Activated CD8-positive, alpha-beta memory T cell treated with anti-CD3 and anti-CD28 coated beads for 48 hours (primary cell): ENCODE data around the gene RAVER1.
"Not testable (repeated sequence)": the region's sequence is repeated elsewhere in the genome, so short reads cannot be mapped to it uniquely, and the experiment has no call there.

Experiments
- DNase-seq, 3 experiments: peaks; one replicate each; pipeline ENCODE4 v3.0.0-alpha.2; 2020; ENCODE audit warnings: low read depth in 2 of 3, low spot score in 2 of 3

RAVER1 gene

GRCh38 chr19:10291554-10292205 lies 41.6 kb downstream of the RAVER1 start:
- peak in 1 of 3 experiments; percentile 21 for DNase-seq

DNA sequence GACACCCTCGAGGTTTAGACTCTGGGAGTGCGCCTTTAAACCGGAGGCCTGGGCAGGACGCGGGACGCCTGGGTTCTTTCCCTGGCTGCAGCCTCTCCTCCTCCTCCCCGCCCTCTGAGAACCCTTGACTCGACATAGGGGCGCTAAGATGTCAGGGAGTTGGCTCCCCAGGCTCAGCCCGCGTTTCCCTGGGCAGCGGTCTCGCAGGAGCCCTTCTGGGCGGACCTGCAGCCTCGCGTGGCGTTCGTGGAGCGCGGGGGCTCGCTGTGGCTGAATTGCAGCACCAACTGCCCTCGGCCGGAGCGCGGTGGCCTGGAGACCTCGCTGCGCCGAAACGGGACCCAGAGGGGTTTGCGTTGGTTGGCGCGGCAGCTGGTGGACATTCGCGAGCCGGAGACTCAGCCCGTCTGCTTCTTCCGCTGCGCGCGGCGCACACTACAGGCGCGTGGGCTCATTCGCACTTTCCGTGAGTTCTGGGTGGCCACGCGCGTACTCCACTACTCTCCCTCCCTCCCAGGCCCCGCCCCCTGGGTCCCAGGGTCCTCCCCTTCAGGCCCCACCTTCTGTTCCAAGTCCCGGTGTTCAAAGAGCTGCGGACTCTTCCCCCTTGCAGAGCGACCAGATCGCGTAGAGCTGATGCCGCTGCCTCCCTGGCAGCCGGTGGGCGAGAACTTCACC lies 42.3 kb downstream of the RAVER1 start:
- peak in 1 of 3 experiments; percentile 27 for DNase-seq

GRCh38 chr19:10290357-10290875 lies 42.9 kb downstream of the RAVER1 start:
- DNase-seq, result no peak

DNA sequence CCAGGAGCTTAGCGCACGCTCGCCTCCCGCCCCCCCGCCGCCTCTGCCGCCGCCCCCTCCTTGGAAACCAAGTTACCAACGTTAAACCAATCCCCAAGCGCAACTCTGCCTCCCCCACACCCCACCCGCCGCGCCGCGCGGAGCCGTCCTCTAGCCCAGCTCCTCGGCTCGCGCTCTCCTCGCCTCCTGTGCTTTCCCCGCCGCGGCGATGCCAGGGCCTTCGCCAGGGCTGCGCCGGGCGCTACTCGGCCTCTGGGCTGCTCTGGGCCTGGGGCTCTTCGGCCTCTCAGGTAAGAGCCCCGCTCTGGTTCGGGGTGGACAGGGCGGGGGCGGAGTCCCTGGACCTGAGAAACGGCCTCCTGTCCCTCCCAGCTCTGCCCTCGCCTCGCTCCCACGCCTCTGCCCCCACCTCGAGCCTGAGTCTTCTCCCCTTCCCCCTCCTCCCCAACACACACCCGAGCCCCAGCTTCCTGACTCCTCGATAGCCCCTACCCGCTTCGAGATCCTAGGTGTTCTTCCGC lies 43.4 kb downstream of the RAVER1 start, which contains the start of gene ICAM5:
TSS of gene ICAM5 (plus strand) at position 117 of the 521 bp plus-strand sequence. CDS start at position 209, 92 bp downstream.
- DNase-seq, result no peak

GRCh38 chr19:10289167-10289835 lies 44.0 kb downstream of the RAVER1 start:
- DNase-seq, result peak in 1 of 3 experiments; percentile 54

DNA sequence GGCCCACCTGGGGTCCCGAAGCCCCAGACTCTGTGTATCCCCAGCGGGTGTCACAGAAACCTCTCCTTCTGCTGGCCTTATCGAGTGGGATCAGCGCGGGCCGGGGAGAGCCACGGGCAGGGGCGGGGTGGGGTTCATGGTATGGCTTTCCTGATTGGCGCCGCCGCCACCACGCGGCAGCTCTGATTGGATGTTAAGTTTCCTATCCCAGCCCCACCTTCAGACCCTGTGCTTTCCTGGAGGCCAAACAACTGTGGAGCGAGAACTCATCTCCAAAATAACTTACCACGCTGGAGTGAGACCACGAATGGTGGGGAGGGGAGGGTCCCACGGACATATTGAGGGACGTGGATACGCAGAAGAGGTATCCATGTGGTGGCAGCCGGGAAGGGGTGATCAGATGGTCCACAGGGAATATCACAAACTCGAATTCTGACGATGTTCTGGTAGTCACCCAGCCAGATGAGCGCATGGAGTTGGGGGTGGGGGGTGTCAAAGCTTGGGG lies 44.6 kb downstream of the RAVER1 start:
- DNase-seq, result no peak

- DNase-seq, result no peak
Observed at GRCh38 chr19:10286803-10287737, 46.3 kb downstream of the RAVER1 start, which contains the start of gene ICAM4. Gene ICAM4 (plus strand): TSS chr19:10286955. CDS start chr19:10287013, 58 bp downstream.

- no peak for DNase-seq
Observed at GRCh38 chr19:10285393-10285792, 47.9 kb downstream of the RAVER1 start.

- DNase-seq, result no peak
Observed at GRCh38 chr19:10284960-10285278, 48.4 kb downstream of the RAVER1 start.

DNA sequence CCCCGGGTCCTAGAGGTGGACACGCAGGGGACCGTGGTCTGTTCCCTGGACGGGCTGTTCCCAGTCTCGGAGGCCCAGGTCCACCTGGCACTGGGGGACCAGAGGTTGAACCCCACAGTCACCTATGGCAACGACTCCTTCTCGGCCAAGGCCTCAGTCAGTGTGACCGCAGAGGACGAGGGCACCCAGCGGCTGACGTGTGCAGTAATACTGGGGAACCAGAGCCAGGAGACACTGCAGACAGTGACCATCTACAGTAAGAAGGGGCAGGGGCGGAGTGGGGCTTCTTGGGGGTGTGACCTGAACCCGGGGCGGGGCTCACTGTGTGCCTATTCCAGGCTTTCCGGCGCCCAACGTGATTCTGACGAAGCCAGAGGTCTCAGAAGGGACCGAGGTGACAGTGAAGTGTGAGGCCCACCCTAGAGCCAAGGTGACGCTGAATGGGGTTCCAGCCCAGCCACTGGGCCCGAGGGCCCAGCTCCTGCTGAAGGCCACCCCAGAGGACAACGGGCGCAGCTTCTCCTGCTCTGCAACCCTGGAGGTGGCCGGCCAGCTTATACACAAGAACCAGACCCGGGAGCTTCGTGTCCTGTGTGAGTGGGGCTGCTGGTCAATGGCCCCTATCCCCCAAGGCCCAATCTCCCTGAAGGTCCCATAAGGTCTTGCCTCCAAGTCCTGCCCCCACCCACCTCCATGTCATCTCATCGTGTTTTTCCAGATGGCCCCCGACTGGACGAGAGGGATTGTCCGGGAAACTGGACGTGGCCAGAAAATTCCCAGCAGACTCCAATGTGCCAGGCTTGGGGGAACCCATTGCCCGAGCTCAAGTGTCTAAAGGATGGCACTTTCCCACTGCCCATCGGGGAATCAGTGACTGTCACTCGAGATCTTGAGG lies 49.0 kb downstream of the RAVER1 start:
- DNase-seq, result no peak

- no peak for DNase-seq
Observed at GRCh38 chr19:10283301-10284064, 49.8 kb downstream of the RAVER1 start.

DNA sequence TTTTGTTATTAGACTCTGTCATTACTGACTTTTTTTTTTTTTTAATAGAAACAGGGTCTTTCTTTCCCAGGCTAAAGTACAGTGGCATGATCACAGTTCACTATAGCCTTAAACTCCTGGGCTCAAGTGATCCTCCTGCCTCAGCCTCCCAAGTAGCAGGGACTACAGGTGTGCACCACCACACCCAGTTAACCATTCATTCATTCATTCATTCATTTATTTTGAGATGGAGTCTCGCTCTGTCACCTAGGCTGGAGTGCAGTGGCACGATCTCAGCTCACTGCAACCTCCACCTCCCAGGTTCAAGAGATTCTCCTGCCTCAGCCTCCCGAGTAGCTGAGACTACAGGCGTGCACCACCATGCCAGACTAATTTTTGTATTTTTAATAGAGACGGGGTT lies 51.3 kb downstream of the RAVER1 start:
- not testable (repeated sequence) for DNase-seq

- DNase-seq, result no peak
Observed at GRCh38 chr19:10279737-10280442, 53.4 kb downstream of the RAVER1 start.

DNA sequence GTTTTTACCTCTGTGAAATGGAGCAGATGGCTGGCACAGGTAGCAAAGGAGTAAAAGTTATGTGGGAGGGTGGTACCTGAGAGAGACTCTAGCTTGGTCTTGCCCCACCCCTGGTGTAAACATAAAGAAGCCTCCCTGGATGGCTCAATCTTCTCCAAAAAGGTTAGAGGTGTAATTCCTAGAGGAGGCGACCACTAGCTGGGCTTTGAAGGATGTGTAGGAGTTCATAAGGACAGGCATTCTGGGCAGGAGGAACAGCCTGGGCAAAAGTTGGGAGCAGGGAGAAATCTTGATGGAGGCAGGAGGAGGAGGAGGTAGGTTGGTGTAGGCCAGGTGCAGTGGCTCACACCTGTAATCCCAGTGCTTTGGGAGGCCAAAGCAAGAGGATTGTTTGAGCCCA lies 54.4 kb downstream of the RAVER1 start:
- no peak for DNase-seq

- no peak for DNase-seq
Observed at GRCh38 chr19:10277795-10278589, 55.3 kb downstream of the RAVER1 start.

GRCh38 chr19:10274589-10274988 lies 58.7 kb downstream of the RAVER1 start:
- DNase-seq, result no peak

DNA sequence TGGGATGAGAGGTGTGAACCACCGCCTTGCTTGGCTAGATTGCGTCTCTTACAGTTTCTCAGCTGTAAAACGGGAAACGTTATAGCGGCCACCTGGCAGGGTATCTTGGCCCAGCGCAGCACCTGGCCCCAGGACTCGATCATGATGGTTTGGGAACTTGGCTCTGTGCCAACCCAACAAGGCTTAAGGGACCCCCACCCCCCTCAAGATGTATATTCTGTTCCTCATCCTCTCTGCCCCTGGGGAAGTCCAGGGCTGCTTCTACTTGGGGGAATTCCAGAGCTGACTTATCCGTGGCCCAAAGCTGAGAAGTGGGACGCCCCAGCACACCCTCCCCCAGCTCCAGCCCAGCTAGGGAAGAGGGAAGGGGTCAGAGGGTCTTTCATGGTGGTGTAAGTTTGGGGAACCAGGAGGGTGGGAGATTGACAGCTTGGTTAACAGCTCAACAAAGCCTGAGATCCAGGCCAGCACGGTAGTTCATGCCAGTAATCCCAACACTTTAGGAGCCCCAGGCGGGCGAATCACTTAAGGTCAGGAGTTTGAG lies 61.7 kb downstream of the RAVER1 start:
- no peak for DNase-seq
